ENCODE measurements around the gene STPG2.

GRCh38 chr4:98176531-98176930 is 33.3 kb upstream of the STPG2 start:
- no peak for TF ChIP-seq CTCF (conservative IDR thresholded peaks at IDR 0.05 in 1 of 2, IDR thresholded peaks at IDR 0.05 in 1 of 2; ENCODE audit: extremely low read depth in 1 of 2, insufficient read depth in 1 of 2, low read depth in 1 of 2, low read length in 2 of 2)
- TF ChIP-seq EZH2 (IDR thresholded peaks at IDR 0.05; ENCODE audit: borderline replicate concordance, low read length): no peak
